K562 (cell line): ENCODE results near the gene KDM2A. TPM values are rescaled to one million over a fixed set of nuclear protein-coding genes. Genes with fewer than 3 reads are reported as not detected.

Experiments
- ATAC-seq: fragments of 200-7000 bp; cut with Tn5 transposase; 3 replicates; pipeline ENCODE4 v1.9.1; 2020; ENCODE audit warnings: moderate library complexity
- BruUV-seq: library from RNA; stranded (reverse); fragments of 400-500 nt; replicated peaks from 2 replicates; lab custom pipeline; 2021; lab: Mats Ljungman, UMichigan
- CTCF ChIA-PET: fragments of 300-600 bp; formaldehyde crosslinking; extraction: SDS; loops from one replicate; lab custom pipeline; 2021; ENCODE audit warnings: low intra/inter-chr PET ratio; lab: Yijun Ruan, JAX
- POLR2A ChIA-PET: fragments of 300-600, 350-650 bp; sonication (Branson Sonifier 250); formaldehyde crosslinking; extraction: SDS; loops from one replicate; lab custom pipeline; 2021; ENCODE audit warnings: antibody characterized with exemption, inconsistent platforms; lab: Yijun Ruan, JAX
- DNase-seq, 4 experiments: peaks; one replicate each; pipeline versions ENCODE4 v3.0.0 to v3.0.0-alpha.2; 2011 to 2018; ENCODE audit warnings: low spot score in 3 of 4, mixed read lengths in 3 of 4; ENCODE audit errors: extremely low read depth in 1 of 4
- FAIRE-seq: peaks from 2 replicates; lab custom pipeline; 2011; peaks lifted over from hg19 to GRCh38; lab: Jason Lieb, UNC
- H2AFZ ChIP-seq: 2 replicates; pipeline ENCODE4 v1.6.0; 2011; ENCODE audit warnings: low read depth, low read length, control low read depth, inconsistent platforms
- H3K27ac ChIP-seq: fragments of 200-600 bp; 3 replicates; pipeline ENCODE4 v1.8.0; 2011; ENCODE audit warnings: low read depth, mild to moderate bottlenecking, control low read depth, inconsistent platforms, low read length, moderate library complexity, mixed read lengths; ENCODE audit errors: extremely low read depth
- H3K27me3 ChIP-seq, 2 experiments: fragments of 300-600 bp in 1 of 2; 2 replicates in 1 of 2; 3 replicates in 1 of 2; pipeline versions ENCODE4 v1.6.0 to v1.8.0; 2011; ENCODE audit warnings: inconsistent platforms in 2 of 2, low read length in 2 of 2, mild to moderate bottlenecking in 1 of 2, mixed read lengths in 1 of 2, moderate library complexity in 1 of 2; ENCODE audit not compliant: control insufficient read depth in 2 of 2, insufficient read depth in 2 of 2
- H3K36me3 ChIP-seq: fragments of 300-600 bp; 3 replicates; pipeline ENCODE4 v1.8.0; 2011; ENCODE audit warnings: mild to moderate bottlenecking, low read length, inconsistent platforms; ENCODE audit not compliant: control insufficient read depth, insufficient read depth
- H3K4me1 ChIP-seq, 2 experiments: fragments of 200-600 bp in 1 of 2; replicated peaks in 1 of 2; 2 replicates in 1 of 2; 3 replicates in 1 of 2; pipeline versions ENCODE4 v1.5.1 to v1.8.0; 2011; ENCODE audit warnings: inconsistent platforms in 2 of 2, low read length in 2 of 2, mild to moderate bottlenecking in 1 of 2, mixed read lengths in 1 of 2, moderate library complexity in 1 of 2; ENCODE audit not compliant: control insufficient read depth in 2 of 2, insufficient read depth in 2 of 2
- H3K4me2 ChIP-seq: 2 replicates; pipeline ENCODE4 v1.6.1; 2011; ENCODE audit warnings: low read length, control low read depth, inconsistent platforms, mixed read lengths; ENCODE audit not compliant: insufficient read depth
- H3K4me3 ChIP-seq: fragments of 200-600 bp; sonication (generic), shearing (Covaris generic); 2 replicates; pipeline ENCODE4 v1.5.1; 2016; ENCODE audit warnings: control low read depth, inconsistent platforms
- H3K79me2 ChIP-seq: fragments of 200-600 bp; 3 replicates; pipeline ENCODE4 v1.8.0; 2011; ENCODE audit warnings: low read length, inconsistent platforms; ENCODE audit not compliant: control insufficient read depth, insufficient read depth
- H3K9ac ChIP-seq, 2 experiments: 2 replicates each; pipeline versions ENCODE4 v1.6.0 to v1.6.1; 2011; ENCODE audit warnings: low read depth in 2 of 2, low read length in 2 of 2, control low read depth in 1 of 2, inconsistent platforms in 1 of 2, mild to moderate bottlenecking in 1 of 2, mixed read lengths in 1 of 2; ENCODE audit not compliant: insufficient read depth in 1 of 2
- H3K9me1 ChIP-seq: one replicate; pipeline ENCODE4 v1.6.0; 2011; ENCODE audit warnings: inconsistent platforms, mild to moderate bottlenecking, low read length, moderate library complexity; ENCODE audit not compliant: control insufficient read depth, insufficient read depth
- H3K9me3 ChIP-seq: replicated peaks from 2 replicates; pipeline ENCODE4 v1.5.1; 2011; ENCODE audit warnings: low read depth, low read length, inconsistent platforms; ENCODE audit not compliant: control insufficient read depth, insufficient read depth
- H4K20me1 ChIP-seq: replicated peaks from 2 replicates; pipeline ENCODE4 v1.6.1; 2011; ENCODE audit warnings: low read length, inconsistent platforms, mixed read lengths; ENCODE audit not compliant: control insufficient read depth, insufficient read depth
- AFF4 ChIP-seq: sonication (generic); formaldehyde crosslinking; IDR thresholded peaks from 2 replicates; pipeline ENCODE4 v1.8.0; 2023; ENCODE audit warnings: mild to moderate bottlenecking, missing genetic modification reagents
- CEBPB ChIP-seq: fragments of 450-650 bp; IDR thresholded peaks from 2 replicates; pipeline ENCODE4 v1.6.1; 2016; ENCODE audit warnings: missing genetic modification characterization, missing compliant biosample characterization
- SFPQ ChIP-seq: fragments of 200-400 bp; formaldehyde crosslinking; IDR thresholded peaks from 2 replicates; pipeline ENCODE4 v1.6.1; 2017; ENCODE audit warnings: mild to moderate bottlenecking, low read depth, low read length, moderate library complexity
- THRAP3 ChIP-seq: fragments of 450-650 bp; IDR thresholded peaks from 2 replicates; pipeline ENCODE4 v1.6.1; 2016; ENCODE audit warnings: mild to moderate bottlenecking, inconsistent platforms, borderline replicate concordance
- ZBTB5 ChIP-seq: fragments of 450-650 bp; IDR thresholded peaks from 2 replicates; pipeline ENCODE4 v1.6.1; 2017; ENCODE audit warnings: antibody characterized with exemption
- ZFP30 ChIP-seq: fragments of 250-450 bp; sonication (Bioruptor Pico); IDR thresholded peaks from 2 replicates; pipeline ENCODE4 v1.8.0; 2022; ENCODE audit warnings: moderate library complexity, mild to moderate bottlenecking, inconsistent platforms, borderline replicate concordance
- ZNF324 ChIP-seq: fragments of 250-450 bp; sonication (Bioruptor Pico); IDR thresholded peaks from 2 replicates; pipeline ENCODE4 v1.4.0; 2020; ENCODE audit warnings: mild to moderate bottlenecking
- WGBS: fragments of 100-300 bp; shearing (Covaris generic); methylation state at CpG from one replicate; pipeline ENCODE4 v1.1.6; 2016; ENCODE audit warnings: low coverage, mixed read lengths; ENCODE audit not compliant: insufficient coverage; ENCODE audit errors: missing lambda C conversion rate; 5-methylcytosine and 5-hydroxymethylcytosine counted together
- in situ Hi-C: fragments of 300-500 bp; cut with MboI; formaldehyde crosslinking; loops from 4 replicates; pipeline ENCODE4 v1.15.0; 2018; ENCODE audit warnings: inconsistent platforms, mixed read lengths
- intact Hi-C: fragments of 100-400 bp; cut with micrococcal nuclease; formaldehyde crosslinking; loops from 2 replicates; pipeline ENCODE4 v1.14.2; 2022
- polyA plus RNA-seq, 8 experiments: library from polyadenylated mRNA; depleted of rRNA in 4 of 8; stranded (reverse) in 5 of 8; unstranded in 3 of 8; fragments of >200 nt; fragmentation: Nextera tagmentation in 2 of 8; fragmentation: Illumina TruSeq in 1 of 8; extraction: Ambion mirVana in 2 of 8; extraction: Trizol in 1 of 8; gene quantifications; 2 replicates each; pipeline versions ENCODE4 v1.2.1 to v1.2.3, GENCODE V29; 2011 to 2014; ENCODE audit warnings: inconsistent platforms in 1 of 8, missing spikeins in 1 of 8
- total RNA-seq, 7 experiments: library from RNA; depleted of rRNA in 6 of 7; stranded (reverse); fragments of >200 nt in 6 of 7; fragmentation: Illumina TruSeq in 2 of 7; extraction: Trizol in 2 of 7; gene quantifications; 2 replicates each; pipeline versions ENCODE4 v1.2.1 to v1.2.3, GENCODE V29; 2011 to 2021; ENCODE audit warnings: low replicate concordance in 1 of 7
- TF ChIP-seq, protein P1 (sequence below), 2 experiments: IDR thresholded peaks in 1 of 2; conservative IDR thresholded peaks in 1 of 2; 2 replicates each; pipeline ENCODE4 v1.6.1; 2016; ENCODE audit warnings: low read depth in 2 of 2, mild to moderate bottlenecking in 1 of 2, missing compliant biosample characterization in 1 of 2, missing genetic modification characterization in 1 of 2, moderate library complexity in 1 of 2

The KDM2A gene
- total and polyA plus RNA-seq, 9 of the 15 experiments (the other 6 are each of a cell fraction or from before 2014, with no cell fraction given) = 5.0 to 39.3 (median 21.3) TPM

GRCh38 chr11:67254798-67255197 is 135.7 kb downstream of the KDM2A start (continued):
- TF ChIP-seq SFPQ = no peak

GRCh38 chr11:67255353-67255752 is 136.3 kb downstream of the KDM2A start:
- H3K4me2 ChIP-seq = no peak overlapping the region
- POLR2A ChIA-PET = interaction anchor here (0.6 to 6.8 kb wide), 6 partner anchors 12 to 596 kb away, joined by 3 to 58 read pairs (median 3); no protein-coding TSS in a partner anchor
- no TSS peak for BruUV-seq
- H3K9me1 ChIP-seq = no peaks in the 10 kb centered on the region
- peak overlapping the region in 1 of 2 experiments; percentile 22; a peak in 1 of 4 replicates for H3K9ac ChIP-seq
- peaks cover 15% of the 10 kb centered on the region; the same call in 1 of the 2 replicates for H4K20me1 ChIP-seq
- peaks cover 69% of the 10 kb centered on the region for H3K36me3 ChIP-seq
- no peak overlapping the region for H3K4me3 ChIP-seq
- H3K79me2 ChIP-seq = no peaks in the 10 kb centered on the region; the same call in 2 of the 3 replicates
- H3K27me3 ChIP-seq = no peaks in the 10 kb centered on the region
- H3K9me3 ChIP-seq = no peaks in the 10 kb centered on the region
- DNase-seq = no peak
- peaks cover 4 to 11% of the 10 kb centered on the region in 2 experiments; a peak in 2 of 5 replicates for H3K4me1 ChIP-seq
- no peak overlapping the region for H2AFZ ChIP-seq
- no peak for FAIRE-seq
- in situ Hi-C loops (no loop called here), intact Hi-C loops (no loop called here)
- CTCF ChIA-PET = no interaction called here
- 93% methylated on average over 10 of the region's 10 CpGs for WGBS
- H3K27ac ChIP-seq = no peak overlapping the region
- no peak for ATAC-seq
- TF ChIP-seq CEBPB (no peak), ZNF324 (no peak), AFF4 (no peak), THRAP3 (no peak), ZFP30 (CRISPR knock-in tag) (no peak), ZBTB5 (no peak)
- TF ChIP-seq, protein P1, sequence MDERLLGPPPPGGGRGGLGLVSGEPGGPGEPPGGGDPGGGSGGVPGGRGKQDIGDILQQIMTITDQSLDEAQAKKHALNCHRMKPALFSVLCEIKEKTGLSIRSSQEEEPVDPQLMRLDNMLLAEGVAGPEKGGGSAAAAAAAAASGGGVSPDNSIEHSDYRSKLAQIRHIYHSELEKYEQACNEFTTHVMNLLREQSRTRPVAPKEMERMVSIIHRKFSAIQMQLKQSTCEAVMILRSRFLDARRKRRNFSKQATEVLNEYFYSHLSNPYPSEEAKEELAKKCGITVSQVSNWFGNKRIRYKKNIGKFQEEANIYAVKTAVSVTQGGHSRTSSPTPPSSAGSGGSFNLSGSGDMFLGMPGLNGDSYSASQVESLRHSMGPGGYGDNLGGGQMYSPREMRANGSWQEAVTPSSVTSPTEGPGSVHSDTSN (CRISPR knock-in tag; IDR thresholded peaks at IDR 0.05; ENCODE audit: low read depth) = no peak
- TF ChIP-seq, protein P1 (tag; conservative IDR thresholded peaks at IDR 0.05; ENCODE audit: low read depth) = no peak
